IPS-15b (cell line): Measurements from ENCODE around the gene ENTR1.

ENCODE experiments used
- H3K27me3 ChIP-seq: one replicate; pipeline ENCODE4 v1.6.1; 2013; ENCODE audit warnings: low read length; ENCODE audit not compliant: control insufficient read depth, insufficient read depth
- H3K36me3 ChIP-seq: one replicate; pipeline ENCODE4 v1.6.1; 2013; ENCODE audit warnings: low read length; ENCODE audit not compliant: control insufficient read depth, insufficient read depth
- H3K4me1 ChIP-seq: one replicate; pipeline ENCODE4 v1.6.1; 2013; ENCODE audit warnings: mild to moderate bottlenecking, low read length; ENCODE audit not compliant: control insufficient read depth, insufficient read depth
- H3K4me3 ChIP-seq: one replicate; pipeline ENCODE4 v1.5.1; 2013; ENCODE audit warnings: low read depth, low read length
- H3K9ac ChIP-seq: one replicate; pipeline ENCODE4 v1.6.1; 2013; ENCODE audit warnings: low read depth, mild to moderate bottlenecking, low read length
- H3K9me3 ChIP-seq: one replicate; pipeline ENCODE4 v1.6.1; 2013; ENCODE audit warnings: mild to moderate bottlenecking, low read length; ENCODE audit not compliant: control insufficient read depth, insufficient read depth

The ENTR1 gene

GRCh38 chr9:136377341-136378169 is 32.9 kb downstream of the ENTR1 start:
- Histone ChIP-seq H3K9ac (no peak overlapping the region), H3K27me3 (no peaks in the 10 kb centered on the region), H3K36me3 (peaks cover 67% of the 10 kb centered on the region), H3K4me3 (no peak overlapping the region), H3K9me3 (no peaks in the 10 kb centered on the region), H3K4me1 (no peaks in the 10 kb centered on the region)

GRCh38 chr9:136376457-136376856 is 34.0 kb downstream of the ENTR1 start:
- Histone ChIP-seq H3K9ac (no peak overlapping the region), H3K9me3 (no peaks in the 10 kb centered on the region), H3K36me3 (peaks cover 60% of the 10 kb centered on the region)

GRCh38 chr9:136375096-136375495 is 35.3 kb downstream of the ENTR1 start:
- no peaks in the 10 kb centered on the region for H3K9me3 ChIP-seq
- H3K36me3 ChIP-seq = peaks cover 47% of the 10 kb centered on the region
- no peaks in the 10 kb centered on the region for H3K27me3 ChIP-seq
- no peak overlapping the region for H3K4me3 ChIP-seq
- H3K9ac ChIP-seq = no peak overlapping the region
- H3K4me1 ChIP-seq = no peaks in the 10 kb centered on the region

More at GRCh38 chr9:136376457-136376856, 34.0 kb downstream of the ENTR1 start:
- H3K27me3 ChIP-seq = no peaks in the 10 kb centered on the region
- no peaks in the 10 kb centered on the region for H3K4me1 ChIP-seq
- H3K4me3 ChIP-seq = no peak overlapping the region

- Histone ChIP-seq H3K27me3 (no peaks in the 10 kb centered on the region), H3K9ac (no peak overlapping the region), H3K4me3 (no peak overlapping the region), H3K9me3 (no peaks in the 10 kb centered on the region), H3K4me1 (no peaks in the 10 kb centered on the region), H3K36me3 (peaks cover 38% of the 10 kb centered on the region)
Measured at GRCh38 chr9:136374183-136374575, 36.2 kb downstream of the ENTR1 start.

GRCh38 chr9:136373300-136374182 is 36.9 kb downstream of the ENTR1 start, which contains the start of gene CARD9:
Gene CARD9 (minus strand): TSS chr9:136373669. CDS start chr9:136372078, 1,591 bp downstream.
- Histone ChIP-seq H3K4me3 (no peak within 1 kb of the TSS), H3K27me3 (no peaks in the 10 kb centered on the region), H3K4me1 (no peaks in the 10 kb centered on the region), H3K36me3 (peaks cover 35% of the 10 kb centered on the region), H3K9me3 (no peaks in the 10 kb centered on the region), H3K9ac (no peak within 1 kb of the TSS)

GRCh38 chr9:136372561-136373299 is 37.7 kb downstream of the ENTR1 start:
- peaks cover 29% of the 10 kb centered on the region for H3K36me3 ChIP-seq
- no peaks in the 10 kb centered on the region for H3K9me3 ChIP-seq
- no peaks in the 10 kb centered on the region for H3K4me1 ChIP-seq
- H3K9ac ChIP-seq = no peak overlapping the region
- no peak overlapping the region for H3K4me3 ChIP-seq
- H3K27me3 ChIP-seq = no peaks in the 10 kb centered on the region

- Histone ChIP-seq H3K9ac (no peak overlapping the region), H3K36me3 (peaks cover 27% of the 10 kb centered on the region), H3K27me3 (no peaks in the 10 kb centered on the region), H3K9me3 (no peaks in the 10 kb centered on the region), H3K4me3 (no peak overlapping the region), H3K4me1 (no peaks in the 10 kb centered on the region)
Measured at GRCh38 chr9:136372006-136372405, 38.4 kb downstream of the ENTR1 start.

- peaks cover 26% of the 10 kb centered on the region for H3K36me3 ChIP-seq
- no peaks in the 10 kb centered on the region for H3K9me3 ChIP-seq
- no peaks in the 10 kb centered on the region for H3K27me3 ChIP-seq
- no peak overlapping the region for H3K9ac ChIP-seq
- no peaks in the 10 kb centered on the region for H3K4me1 ChIP-seq
- no peak overlapping the region for H3K4me3 ChIP-seq
Measured at GRCh38 chr9:136371533-136371880, 38.9 kb downstream of the ENTR1 start.

GRCh38 chr9:136370687-136371532 is 39.5 kb downstream of the ENTR1 start:
- H3K9me3 ChIP-seq = no peaks in the 10 kb centered on the region
- no peak overlapping the region for H3K9ac ChIP-seq
- no peaks in the 10 kb centered on the region for H3K27me3 ChIP-seq
- H3K4me3 ChIP-seq = no peak overlapping the region
- no peaks in the 10 kb centered on the region for H3K4me1 ChIP-seq
- peaks cover 20% of the 10 kb centered on the region for H3K36me3 ChIP-seq

- Histone ChIP-seq H3K36me3 (peaks cover 14% of the 10 kb centered on the region), H3K9ac (no peak overlapping the region), H3K4me3 (no peak overlapping the region), H3K9me3 (no peaks in the 10 kb centered on the region), H3K4me1 (no peaks in the 10 kb centered on the region), H3K27me3 (no peaks in the 10 kb centered on the region)
Measured at GRCh38 chr9:136370037-136370436, 40.4 kb downstream of the ENTR1 start.

GRCh38 chr9:136368190-136368589 is 42.2 kb downstream of the ENTR1 start:
- no peaks in the 10 kb centered on the region for H3K4me1 ChIP-seq
- no peak overlapping the region for H3K9ac ChIP-seq
- H3K27me3 ChIP-seq = no peaks in the 10 kb centered on the region
- H3K36me3 ChIP-seq = peaks cover 4% of the 10 kb centered on the region
- no peak overlapping the region for H3K4me3 ChIP-seq
- no peaks in the 10 kb centered on the region for H3K9me3 ChIP-seq
